D341Med (cell line): ENCODE results near the gene TMEFF1.
A peak's percentile ranks its signal among the peaks of the same experiment; 100 is the strongest.
"Not testable (repeated sequence)": the region's sequence is repeated elsewhere in the genome, so short reads cannot be mapped to it uniquely, and the experiment has no call there.

Experiments used
- DNase-seq: peaks from one replicate; pipeline ENCODE4 v3.0.0; 2012; ENCODE audit warnings: low spot score

The TMEFF1 gene

DNA sequence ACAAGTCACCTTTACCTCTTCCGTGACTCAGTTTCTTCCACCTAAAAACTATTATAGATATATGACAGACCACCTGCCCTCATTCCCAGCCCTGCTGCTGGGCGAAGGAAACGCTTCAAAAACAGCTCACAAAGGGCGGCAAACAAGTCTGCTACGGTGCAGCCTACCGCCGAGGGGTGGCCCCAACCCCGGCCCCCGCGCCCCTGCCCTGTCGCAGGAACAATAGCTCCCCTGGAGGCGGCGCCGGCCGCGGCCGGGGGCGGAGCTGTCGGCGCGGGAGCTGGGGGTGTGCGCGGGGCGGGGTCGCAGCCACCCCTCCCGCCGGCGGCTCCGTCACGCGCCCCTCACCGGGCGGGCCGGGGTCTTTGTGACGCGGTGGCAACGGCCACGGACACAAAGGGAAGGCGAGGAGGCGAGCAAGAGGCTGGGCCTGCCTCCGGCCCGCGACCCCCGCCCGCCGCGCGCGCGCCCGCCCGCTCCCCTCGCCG, at the start of gene TMEFF1:
TMEFF1 (plus strand) TSS at position 362 of the 488 bp plus-strand sequence. CDS start 396 bp downstream, outside the sequence.
- peak; percentile 96 for DNase-seq

DNA sequence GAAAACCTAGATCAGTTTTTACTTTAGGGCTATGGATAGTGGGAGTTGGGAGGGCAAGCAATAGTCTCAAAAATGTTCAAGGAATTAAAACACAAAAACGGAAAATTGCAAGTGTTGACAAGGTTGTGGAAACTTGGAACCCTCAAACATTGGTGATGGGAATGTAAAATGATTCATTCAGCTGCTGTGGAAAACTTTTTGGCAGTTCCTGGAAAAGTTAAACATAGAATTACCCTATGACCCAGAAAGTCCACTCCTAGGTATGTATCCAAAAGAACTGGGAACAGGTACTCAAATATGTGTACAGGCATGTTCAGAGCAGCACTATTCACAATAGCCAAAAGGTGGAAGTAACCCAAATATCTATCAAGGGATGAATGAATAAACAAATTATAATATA, 47.2 kb upstream of the TMEFF1 start:
- DNase-seq = no peak

DNA sequence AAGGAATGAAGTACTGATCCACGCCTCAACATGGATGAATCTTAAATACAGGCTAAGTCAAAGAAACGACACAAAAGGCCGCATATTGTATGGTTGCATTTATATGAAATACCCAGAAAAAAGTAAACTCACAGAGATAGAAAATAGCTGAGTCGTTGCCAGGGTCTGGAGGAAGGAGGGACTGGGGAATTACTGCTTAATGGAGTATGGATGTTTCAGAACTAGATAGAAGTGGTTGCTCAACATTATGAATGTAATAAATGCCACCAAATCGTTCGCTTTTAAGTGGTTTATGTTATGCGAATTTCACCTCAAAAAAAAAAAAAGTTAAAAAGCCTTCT, 46.8 kb upstream of the TMEFF1 start:
- no peak for DNase-seq

- DNase-seq = peak; percentile 94
Observed at GRCh38 chr9:100426530-100427365, 46.2 kb upstream of the TMEFF1 start, which contains the start of gene MSANTD3. Gene MSANTD3 (plus strand): TSS chr9:100427143. CDS start chr9:100441939, 14,796 bp downstream.

DNA sequence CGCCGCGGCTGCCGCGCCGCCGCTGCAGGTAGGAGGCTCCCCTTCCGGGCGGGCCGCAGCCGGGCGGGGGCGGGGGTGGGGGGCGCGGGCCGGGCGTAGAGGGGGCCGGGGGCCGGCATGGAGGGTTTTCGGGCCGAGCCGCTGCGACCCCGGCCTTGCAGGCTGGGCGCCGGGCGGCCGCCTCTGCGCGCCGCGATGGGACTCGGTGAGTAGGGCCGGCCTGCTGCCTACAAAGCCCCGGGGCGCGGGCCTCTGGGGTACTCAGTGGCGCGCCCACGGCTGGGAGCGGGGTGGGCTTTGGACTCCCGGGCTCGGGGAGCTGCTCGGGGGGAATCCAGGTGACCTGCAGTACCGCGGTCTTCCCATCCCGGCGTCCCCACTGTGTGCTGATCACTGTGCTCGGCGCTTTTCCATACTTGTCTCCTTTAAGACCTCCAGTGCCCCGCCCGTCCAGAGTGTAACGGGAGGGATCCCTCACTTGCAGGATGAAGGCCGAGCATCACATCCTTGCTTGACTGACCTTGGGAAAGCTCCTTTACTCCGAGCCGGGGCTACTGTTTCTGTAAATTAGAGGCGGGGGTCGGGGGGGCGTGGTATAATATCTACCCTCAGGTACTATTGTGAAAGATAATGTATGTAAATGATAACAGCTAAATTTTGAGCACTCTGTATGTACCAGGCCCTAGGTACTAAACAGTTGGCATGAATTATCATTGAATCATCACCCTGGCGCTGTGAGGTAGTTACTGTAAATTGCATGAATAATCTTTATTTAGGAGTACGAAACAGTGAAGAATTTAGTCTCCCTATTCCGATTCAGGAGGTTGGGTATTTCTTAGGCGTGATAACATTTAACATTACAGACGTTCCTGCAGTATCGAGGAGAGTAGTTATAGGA, 45.3 kb upstream of the TMEFF1 start:
- DNase-seq = no peak

GRCh38 chr9:100428871-100429654, 43.9 kb upstream of the TMEFF1 start:
- no peak for DNase-seq

GRCh38 chr9:100430286-100430940, 42.5 kb upstream of the TMEFF1 start:
- no peak for DNase-seq

- DNase-seq = no peak
Observed at GRCh38 chr9:100431886-100432285, 41.1 kb upstream of the TMEFF1 start.

DNA sequence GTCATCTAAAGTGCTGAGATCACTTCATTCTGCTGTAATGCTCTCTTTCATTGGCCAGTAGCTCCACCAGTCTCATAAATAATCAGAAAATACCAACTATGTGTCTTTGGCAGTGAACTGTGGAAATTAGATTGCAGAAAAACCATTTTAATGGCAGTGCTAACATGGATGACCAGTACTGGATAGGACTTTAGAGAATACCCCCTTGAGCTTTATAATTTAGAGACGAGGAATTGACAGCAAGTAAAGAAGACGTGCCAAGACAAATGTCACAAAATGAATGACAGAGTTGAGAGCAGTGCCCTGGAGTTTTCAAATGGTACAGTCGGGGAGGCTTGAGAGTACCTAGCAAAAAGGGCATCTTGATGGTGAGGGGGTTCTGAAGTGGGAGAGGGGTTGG, 40.2 kb upstream of the TMEFF1 start:
- no peak for DNase-seq

GRCh38 chr9:100436571-100436970, 36.4 kb upstream of the TMEFF1 start:
- DNase-seq = no peak

DNA sequence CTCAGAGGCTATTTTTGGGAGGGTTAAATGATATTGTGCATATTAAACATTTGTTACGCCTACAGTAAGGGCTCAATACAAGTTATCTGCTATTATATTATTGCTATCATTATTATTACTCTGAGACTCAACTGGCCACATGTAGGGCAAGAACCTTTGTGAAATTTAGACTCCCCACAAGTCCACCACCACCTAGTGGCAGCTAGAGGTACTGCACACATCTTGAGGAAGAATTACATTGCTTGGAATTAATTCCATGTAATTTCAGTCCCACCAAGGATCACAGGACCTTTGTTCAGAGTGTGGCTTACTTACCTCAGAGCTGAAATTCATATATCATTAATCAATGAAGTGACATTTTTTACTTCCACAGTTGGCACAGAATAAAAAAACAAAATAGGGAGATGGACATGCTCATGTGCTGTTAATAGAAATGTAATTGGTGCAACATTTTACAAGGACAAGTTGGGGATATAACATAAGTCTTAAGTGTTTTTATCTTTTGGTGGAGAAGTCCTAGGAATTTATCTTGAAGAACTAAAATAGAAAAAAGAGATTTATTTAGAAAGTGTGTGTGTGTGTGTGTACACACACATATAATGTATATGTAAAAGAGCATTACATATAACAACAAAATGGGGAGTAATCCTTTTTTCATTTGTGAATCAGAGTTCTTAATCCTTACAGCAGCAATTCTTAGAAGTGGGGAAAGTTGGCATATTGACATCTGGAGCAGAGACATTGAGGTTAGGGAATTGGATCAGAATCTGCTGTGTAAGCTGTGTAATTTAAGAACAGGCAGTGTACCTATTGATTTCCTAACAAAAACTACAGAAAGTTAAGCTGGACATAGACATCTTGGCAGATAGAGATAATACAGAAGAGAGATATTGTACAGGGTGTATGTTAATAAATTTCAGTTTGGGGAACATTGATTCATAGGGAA, 34.8 kb upstream of the TMEFF1 start:
- peak; percentile 69 for DNase-seq

- no peak for DNase-seq
Observed at GRCh38 chr9:100440071-100440470, 32.9 kb upstream of the TMEFF1 start.

GRCh38 chr9:100440487-100440886, 32.5 kb upstream of the TMEFF1 start:
- not testable (repeated sequence) for DNase-seq

DNA sequence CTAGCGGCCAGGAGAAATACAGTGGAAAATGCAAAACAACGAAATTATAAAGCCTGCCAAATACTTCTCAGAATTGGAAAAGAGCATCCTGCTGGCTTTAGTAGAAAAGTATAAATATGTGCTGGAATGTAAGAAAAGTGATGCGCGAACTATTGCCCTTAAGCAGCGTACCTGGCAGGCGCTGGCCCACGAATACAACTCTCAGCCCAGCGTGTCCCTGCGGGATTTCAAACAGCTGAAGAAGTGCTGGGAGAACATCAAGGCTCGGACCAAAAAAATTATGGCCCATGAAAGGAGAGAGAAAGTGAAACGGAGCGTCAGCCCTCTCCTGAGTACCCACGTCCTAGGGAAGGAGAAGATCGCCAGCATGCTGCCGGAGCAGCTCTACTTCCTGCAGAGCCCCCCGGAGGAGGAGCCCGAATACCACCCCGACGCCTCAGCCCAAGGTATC, 31.0 kb upstream of the TMEFF1 start:
- no peak for DNase-seq

- DNase-seq = no peak
Observed at GRCh38 chr9:100443781-100444768, 28.9 kb upstream of the TMEFF1 start.

DNA sequence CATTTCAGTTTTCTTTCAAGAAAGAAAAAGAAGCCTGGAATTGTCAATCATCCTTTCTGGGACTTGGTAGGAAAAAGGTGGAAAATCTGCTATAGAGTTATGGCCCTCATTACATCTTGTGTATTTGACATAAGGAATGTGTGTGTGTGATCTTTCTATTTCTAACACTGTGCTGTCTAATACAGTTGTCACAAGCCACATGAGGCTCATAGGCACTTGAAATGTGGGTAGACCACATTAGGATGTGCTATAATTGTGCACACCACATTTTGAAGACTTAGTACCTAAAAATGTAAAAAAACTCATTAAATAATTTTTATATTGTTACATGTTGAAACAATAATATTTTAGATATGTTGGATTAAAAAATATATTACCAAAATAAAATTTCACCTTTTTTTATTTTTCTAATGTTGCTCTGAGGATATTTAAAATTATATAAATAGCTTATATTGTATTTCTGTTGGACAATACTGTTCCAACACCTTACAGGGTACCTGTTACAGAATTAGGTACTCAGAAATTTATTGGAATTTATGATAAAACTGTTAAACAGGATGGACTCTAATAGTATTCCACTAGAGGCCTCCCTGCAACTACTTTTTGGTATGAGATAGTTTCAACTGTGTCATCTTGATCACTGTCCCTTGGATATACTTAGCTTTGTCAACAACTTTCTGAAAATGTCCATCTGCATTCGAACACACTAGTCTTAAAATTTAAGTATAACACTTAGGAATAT, 27.6 kb upstream of the TMEFF1 start:
- no peak for DNase-seq

- DNase-seq = no peak
Observed at GRCh38 chr9:100445903-100446549, 26.9 kb upstream of the TMEFF1 start.

DNA sequence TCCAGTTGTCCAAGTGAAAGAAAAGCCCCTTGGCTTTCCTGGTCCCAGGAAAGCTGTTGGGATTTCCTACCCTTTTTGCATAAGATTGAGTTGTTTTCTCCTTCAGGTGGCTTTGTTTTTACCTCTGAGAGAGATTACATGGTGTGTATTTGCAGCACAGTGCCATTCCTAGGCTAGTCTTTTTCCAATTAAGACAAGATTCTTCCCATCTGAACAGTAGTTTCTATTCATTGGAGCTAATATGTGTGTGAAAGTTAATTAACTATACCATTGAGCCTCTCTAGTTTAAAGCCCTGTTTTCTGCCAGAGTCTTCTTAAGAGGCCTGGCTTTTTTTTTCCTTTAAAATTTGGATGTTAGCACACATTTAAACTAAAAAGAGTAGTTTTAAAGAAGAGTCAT, 25.9 kb upstream of the TMEFF1 start:
- DNase-seq = no peak
